ENCODE measurements around the gene MGRN1. TPM values are rescaled to one million over a fixed set of nuclear protein-coding genes. Genes with fewer than 3 reads are reported as not detected.

Gene MGRN1
- total RNA-seq, 3 donors from 2014 or later (not counting 1 experiment from before 2014, with no cell fraction given) = 102 to 106 (median 105) TPM

GRCh38 chr16:4640572-4641305 is 16.1 kb downstream of the MGRN1 start:
- intact Hi-C loops (cut with micrococcal nuclease) = no loop called here
- no peak overlapping the region for H3K4me3 ChIP-seq (ENCODE audit: low read length)
- WGBS (ENCODE audit: insufficient coverage) = 63% methylated on average over 17 of the region's 19 CpGs
- H3K9me3 Mint-ChIP-seq = no peaks in the 10 kb centered on the region
- H3K4me1 Mint-ChIP-seq = peaks cover 32 to 38% of the 10 kb centered on the region in 2 donors
- peak overlapping the region; percentile 71 to 81 for H3K27ac Mint-ChIP-seq
- H3K9me3 ChIP-seq (ENCODE audit: control insufficient read depth, insufficient read depth, low read length) = no peaks in the 10 kb centered on the region
- H3K27me3 Mint-ChIP-seq (ENCODE audit: low read depth in 2 of 2) = no peaks in the 10 kb centered on the region
- H3K4me3 Mint-ChIP-seq = peak overlapping the region; percentile 35
- TF ChIP-seq CTCF (IDR thresholded peaks at IDR 0.05) = no peak
- DNase-seq (peak in 1 of 2 donors; percentile 27), ATAC-seq (peak; percentile 72 to 89 (median 81))
- no peaks in the 10 kb centered on the region for H3K27me3 ChIP-seq (ENCODE audit: control insufficient read depth, insufficient read depth, low read length)
- H3K36me3 ChIP-seq (ENCODE audit: control insufficient read depth, insufficient read depth, low read length) = peaks cover 5% of the 10 kb centered on the region
- H3K36me3 Mint-ChIP-seq = no peaks in the 10 kb centered on the region
- H3K4me1 ChIP-seq (ENCODE audit: control insufficient read depth, insufficient read depth, low read length) = peaks cover 18% of the 10 kb centered on the region
- peak overlapping the region; percentile 17 for H3K27ac ChIP-seq (ENCODE audit: low read length)

GRCh38 chr16:4641306-4641687 is 16.7 kb downstream of the MGRN1 start:
- DNase-seq = no peak
- no peak for ATAC-seq
- Mint-ChIP-seq H3K36me3 (no peaks in the 10 kb centered on the region), H3K27me3 (ENCODE audit: low read depth in 2 of 2) (no peaks in the 10 kb centered on the region), H3K4me3 (peak overlapping the region; percentile 35), H3K4me1 (peaks cover 33 to 38% of the 10 kb centered on the region in 2 donors), H3K27ac (peak overlapping the region; percentile 71 to 81), H3K9me3 (no peaks in the 10 kb centered on the region)
- Histone ChIP-seq H3K36me3 (ENCODE audit: control insufficient read depth, insufficient read depth, low read length) (peaks cover 7% of the 10 kb centered on the region), H3K9me3 (ENCODE audit: control insufficient read depth, insufficient read depth, low read length) (no peaks in the 10 kb centered on the region), H3K27me3 (ENCODE audit: control insufficient read depth, insufficient read depth, low read length) (no peaks in the 10 kb centered on the region), H3K4me1 (ENCODE audit: control insufficient read depth, insufficient read depth, low read length) (peaks cover 18% of the 10 kb centered on the region), H3K4me3 (ENCODE audit: low read length) (no peak overlapping the region), H3K27ac (ENCODE audit: low read length) (no peak overlapping the region)
- no peak for TF ChIP-seq CTCF (IDR thresholded peaks at IDR 0.05)
- WGBS (ENCODE audit: insufficient coverage) = 93% methylated on average over 5 of the region's 5 CpGs
- intact Hi-C loops (cut with micrococcal nuclease) = no loop called here

GRCh38 chr16:4641895-4642294 is 17.3 kb downstream of the MGRN1 start:
- Mint-ChIP-seq H3K36me3 (no peaks in the 10 kb centered on the region), H3K4me3 (no peak overlapping the region), H3K27ac (peak overlapping the region in 1 of 2 donors; percentile 81), H3K27me3 (ENCODE audit: low read depth in 2 of 2) (no peaks in the 10 kb centered on the region), H3K9me3 (no peaks in the 10 kb centered on the region), H3K4me1 (peaks cover 33 to 35% of the 10 kb centered on the region in 2 donors)
- no peak for ATAC-seq
- DNase-seq = no peak
- TF ChIP-seq CTCF (IDR thresholded peaks at IDR 0.05) = no peak
- no peaks in the 10 kb centered on the region for H3K27me3 ChIP-seq (ENCODE audit: control insufficient read depth, insufficient read depth, low read length)
- H3K9me3 ChIP-seq (ENCODE audit: control insufficient read depth, insufficient read depth, low read length) = no peaks in the 10 kb centered on the region
- H3K36me3 ChIP-seq (ENCODE audit: control insufficient read depth, insufficient read depth, low read length) = peaks cover 7% of the 10 kb centered on the region
- H3K4me1 ChIP-seq (ENCODE audit: control insufficient read depth, insufficient read depth, low read length) = peaks cover 19% of the 10 kb centered on the region
- intact Hi-C loops (cut with micrococcal nuclease) = no loop called here
- 68% methylated on average over 14 of the region's 14 CpGs for WGBS (ENCODE audit: insufficient coverage)
- no peak overlapping the region for H3K27ac ChIP-seq (ENCODE audit: low read length)
- no peak overlapping the region for H3K4me3 ChIP-seq (ENCODE audit: low read length)
